Measurements from ENCODE around the gene TRERF1.
A peak's percentile ranks its signal among the peaks of the same experiment; 100 is the strongest.

The TRERF1 gene

GRCh38 chr6:42306439-42307140 lies 145.1 kb downstream of the TRERF1 start:
- DNase-seq (ENCODE audit: low read depth, low spot score): no peak

DNA sequence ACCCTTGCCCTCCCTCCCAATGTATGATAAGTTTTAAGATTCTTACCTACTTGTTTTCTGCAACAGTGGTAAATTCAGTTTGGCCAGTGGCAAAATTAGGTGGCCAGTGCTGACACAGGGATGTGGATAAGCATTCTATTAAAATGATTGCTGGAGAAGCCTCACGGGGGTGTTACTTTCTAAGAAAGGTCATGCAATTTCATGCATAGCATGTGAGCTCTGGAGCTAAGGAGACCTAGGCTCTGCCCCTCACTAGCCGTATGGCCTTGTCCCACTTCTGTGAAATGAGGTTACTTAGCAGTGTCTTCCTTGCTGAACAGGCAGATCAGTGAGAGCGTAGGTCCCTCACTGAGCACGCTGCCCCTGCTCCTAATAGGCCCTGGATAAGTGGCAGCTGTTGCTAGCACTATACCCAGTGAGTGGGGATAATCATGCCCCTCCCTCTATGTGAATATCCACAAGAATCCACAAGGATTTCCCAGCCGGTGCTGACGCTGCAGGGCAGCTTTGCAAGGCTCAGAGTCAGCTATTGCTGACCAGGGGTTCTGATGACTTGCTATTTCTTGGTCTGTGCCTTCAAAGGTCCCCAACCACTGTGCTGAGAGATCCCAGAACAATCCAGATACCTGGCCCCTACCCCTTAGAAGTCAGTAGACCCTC lies 147.5 kb downstream of the TRERF1 start:
- no peak for DNase-seq (ENCODE audit: low read depth, low spot score)

DNA sequence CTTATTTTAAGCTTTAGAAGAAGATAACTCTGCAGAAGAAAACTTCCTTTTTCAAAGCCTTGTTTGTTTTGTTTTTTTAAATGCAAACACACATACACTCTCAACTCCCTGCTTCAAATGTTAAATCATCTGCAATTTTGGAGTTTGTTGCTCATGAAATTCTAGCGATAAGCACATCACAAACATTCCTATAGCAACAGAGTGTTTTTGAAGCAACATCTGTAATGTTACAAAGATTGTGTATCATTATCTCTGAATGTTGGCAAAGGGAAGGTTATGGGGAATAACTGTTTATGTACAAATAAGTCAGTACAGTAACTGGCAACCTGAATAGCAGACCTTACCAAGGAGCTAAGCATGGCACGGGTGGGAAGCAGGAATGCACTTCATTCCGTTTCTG lies 149.3 kb downstream of the TRERF1 start:
- DNase-seq (ENCODE audit: low read depth, low spot score): no peak

- no peak for DNase-seq (ENCODE audit: low read depth, low spot score)
These were observed 149.7 kb downstream of the TRERF1 start for GRCh38 chr6:42301986-42302385.

- DNase-seq (ENCODE audit: low read depth, low spot score): no peak
These were observed 151.0 kb downstream of the TRERF1 start for GRCh38 chr6:42300701-42301100.

GRCh38 chr6:42300185-42300584 lies 151.5 kb downstream of the TRERF1 start:
- no peak for DNase-seq (ENCODE audit: low read depth, low spot score)

DNA sequence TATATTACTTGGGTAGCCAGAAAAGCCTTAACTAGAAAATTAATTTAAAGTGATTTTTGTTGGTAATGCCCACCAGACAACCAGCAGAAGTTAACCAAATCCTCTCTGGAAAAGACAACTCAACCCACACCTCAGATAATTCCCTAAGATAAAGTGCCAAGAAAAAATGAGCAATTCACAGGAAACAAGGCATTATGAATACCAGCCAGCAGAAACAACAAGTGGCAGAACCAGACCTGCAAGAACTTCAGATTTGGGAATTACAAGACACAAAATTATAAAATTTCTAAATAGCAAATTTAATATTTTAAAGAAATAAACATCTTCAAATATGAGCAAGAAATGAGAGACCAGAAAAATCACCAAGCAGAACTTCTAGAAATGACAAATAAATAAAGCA lies 154.1 kb downstream of the TRERF1 start:
- no peak for DNase-seq (ENCODE audit: low read depth, low spot score)

GRCh38 chr6:42296614-42297013 lies 155.1 kb downstream of the TRERF1 start:
- DNase-seq (ENCODE audit: low read depth, low spot score): no peak

DNA sequence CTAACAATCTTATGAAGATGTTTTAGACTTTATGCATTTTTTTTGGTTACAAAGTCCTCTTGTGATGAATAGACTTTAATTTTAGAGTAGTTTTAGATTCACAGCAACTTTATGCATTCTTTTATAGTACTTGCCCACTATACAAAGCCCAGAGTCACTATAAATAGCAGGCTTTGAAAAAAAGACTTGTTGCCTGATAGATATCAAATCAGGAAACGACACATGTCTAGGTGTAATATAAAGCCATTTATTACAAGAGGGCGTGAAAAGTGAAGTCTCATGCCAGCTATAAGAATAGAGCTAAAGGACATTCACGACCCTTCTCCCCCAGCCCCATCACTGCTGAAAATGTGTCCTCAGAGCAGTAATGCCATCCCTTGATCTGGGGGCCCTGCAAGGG lies 156.0 kb downstream of the TRERF1 start:
- no peak for DNase-seq (ENCODE audit: low read depth, low spot score)

GRCh38 chr6:42295181-42295580 lies 156.5 kb downstream of the TRERF1 start:
- DNase-seq (ENCODE audit: low read depth, low spot score): no peak

GRCh38 chr6:42294759-42295158 lies 157.0 kb downstream of the TRERF1 start:
- peak; percentile 78 for DNase-seq (ENCODE audit: low read depth, low spot score)

GRCh38 chr6:42293386-42293977 lies 158.2 kb downstream of the TRERF1 start:
- DNase-seq (ENCODE audit: low read depth, low spot score): no peak

- peak; percentile 67 for DNase-seq (ENCODE audit: low read depth, low spot score)
These were observed 159.6 kb downstream of the TRERF1 start for GRCh38 chr6:42292004-42292740.

DNA sequence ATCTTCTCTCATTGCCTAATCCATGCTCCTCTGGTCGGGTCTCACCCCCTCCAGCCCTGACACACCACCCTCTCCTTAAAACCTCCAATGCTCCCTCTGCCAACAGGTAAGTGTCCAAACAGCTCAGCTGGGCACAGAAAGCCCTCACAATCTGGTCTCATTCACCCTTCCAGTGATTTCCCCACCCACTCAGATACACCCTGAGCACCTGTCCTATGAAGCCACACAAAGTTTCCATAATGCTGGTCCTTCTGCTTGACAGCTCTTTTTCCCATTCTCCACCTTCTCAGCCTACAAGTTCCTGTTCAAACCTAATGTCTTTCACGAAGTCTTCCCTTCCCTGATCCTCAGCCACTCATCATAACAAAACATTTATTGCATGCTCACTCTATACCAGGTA lies 164.0 kb downstream of the TRERF1 start:
- DNase-seq (ENCODE audit: low read depth, low spot score): no peak

- no peak for DNase-seq (ENCODE audit: low read depth, low spot score)
These were observed 170.2 kb downstream of the TRERF1 start for GRCh38 chr6:42281570-42281969.

DNA sequence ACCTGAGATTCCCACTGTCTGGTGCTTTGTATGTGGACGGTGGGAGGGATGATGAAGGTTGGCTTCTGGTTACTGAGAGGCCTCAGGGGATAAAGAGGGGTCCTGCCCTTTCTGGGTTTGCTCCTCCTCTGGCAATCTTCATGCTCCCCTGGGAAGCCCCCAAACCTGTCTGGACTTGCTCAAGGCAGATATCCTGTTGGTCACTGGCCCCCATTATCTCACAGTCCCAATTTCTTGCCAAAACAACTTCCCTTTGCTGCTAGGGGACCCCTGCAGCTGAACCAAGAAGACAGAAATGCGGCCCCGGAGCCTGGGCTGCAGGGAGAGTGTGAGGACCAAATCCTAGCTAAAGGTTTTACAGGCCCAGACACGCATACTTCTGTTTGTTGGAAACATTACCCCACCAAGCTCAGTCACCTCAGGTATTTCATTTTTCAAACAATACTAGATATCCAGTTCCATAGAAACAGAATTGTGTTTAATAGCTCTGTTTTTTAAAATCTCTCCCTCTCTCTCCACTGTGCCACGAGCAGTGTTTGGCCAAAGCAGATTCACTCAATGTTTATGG lies 170.7 kb downstream of the TRERF1 start:
- no peak for DNase-seq (ENCODE audit: low read depth, low spot score)

DNA sequence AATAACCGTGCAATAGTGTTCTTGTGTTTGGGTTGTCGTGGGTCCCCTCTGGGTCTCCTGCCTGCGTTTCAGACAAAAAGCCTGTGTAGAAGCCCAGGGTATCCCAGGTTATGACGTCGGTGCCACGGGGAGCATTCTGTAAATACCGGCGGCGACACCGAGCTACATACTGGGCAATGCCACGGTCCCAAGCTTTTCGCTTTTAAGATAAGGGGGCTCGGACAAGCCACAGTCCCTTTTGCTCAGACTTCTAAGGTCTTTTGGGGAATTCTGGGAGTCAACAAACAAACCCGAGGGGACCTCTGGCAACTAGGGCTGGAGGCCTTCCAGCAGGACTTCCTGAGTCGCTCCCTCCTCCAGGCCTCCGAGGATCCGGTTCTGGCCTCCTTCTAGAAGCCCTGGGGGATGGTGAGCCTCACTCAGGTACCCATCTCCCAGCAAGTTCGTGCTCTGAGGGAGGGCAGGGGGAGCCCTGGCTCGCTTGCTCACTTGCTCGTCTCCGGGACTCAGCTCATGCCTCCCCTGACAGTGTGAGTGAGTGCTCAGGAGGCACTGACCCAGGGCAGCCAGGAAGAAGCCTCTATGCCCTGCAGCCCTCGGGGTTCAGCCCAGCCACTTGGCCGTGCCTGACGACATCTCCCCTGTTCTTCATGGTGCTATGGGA lies 171.6 kb downstream of the TRERF1 start:
- DNase-seq (ENCODE audit: low read depth, low spot score): peak; percentile 25

GRCh38 chr6:42279144-42279781 lies 172.5 kb downstream of the TRERF1 start:
- peak; percentile 26 for DNase-seq (ENCODE audit: low read depth, low spot score)

DNA sequence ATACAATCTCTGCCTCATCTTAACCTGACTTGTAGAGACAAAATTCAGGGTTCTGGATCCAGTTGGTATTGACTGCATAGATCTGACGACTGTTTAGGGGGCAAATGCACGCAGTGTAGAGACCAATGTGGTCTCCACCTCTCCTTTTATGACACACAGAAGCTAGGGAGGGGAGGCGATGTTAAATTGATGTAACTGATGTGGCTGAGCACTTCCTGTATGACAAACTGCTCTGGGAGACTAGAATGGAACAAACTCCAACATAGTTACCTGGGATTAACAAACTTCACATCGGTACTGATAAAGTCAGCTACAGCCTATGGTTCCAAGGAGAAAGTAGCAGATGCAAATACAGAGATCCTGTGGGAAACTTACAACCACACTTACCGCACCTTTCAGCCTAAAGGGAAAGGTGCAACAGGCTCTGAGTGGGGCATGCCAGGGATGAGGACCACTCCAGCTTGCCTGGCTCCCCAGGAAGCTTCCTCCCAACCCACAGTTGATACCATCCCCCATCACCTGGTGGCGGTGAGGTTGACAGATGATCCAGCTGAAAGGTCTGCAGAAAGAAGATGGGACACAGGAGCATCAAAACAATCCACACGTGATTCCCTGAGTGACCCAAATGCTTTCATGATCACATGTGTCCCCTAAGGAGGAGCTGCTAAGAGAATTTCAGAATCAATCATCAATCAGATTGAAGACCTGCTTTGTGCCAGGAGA lies 173.4 kb downstream of the TRERF1 start:
- no peak for DNase-seq (ENCODE audit: low read depth, low spot score)
